NCI-H1930 (cell line): ENCODE data around the gene FNIP1.
"Not testable (repeated sequence)": the region's sequence is repeated elsewhere in the genome, so short reads cannot be mapped to it uniquely, and the experiment has no call there.

Source experiments
- DNase-seq, 2 experiments: peaks; one replicate each; lab custom pipeline; 2025; lab: John Stamatoyannopoulos, UW

Gene FNIP1

DNA sequence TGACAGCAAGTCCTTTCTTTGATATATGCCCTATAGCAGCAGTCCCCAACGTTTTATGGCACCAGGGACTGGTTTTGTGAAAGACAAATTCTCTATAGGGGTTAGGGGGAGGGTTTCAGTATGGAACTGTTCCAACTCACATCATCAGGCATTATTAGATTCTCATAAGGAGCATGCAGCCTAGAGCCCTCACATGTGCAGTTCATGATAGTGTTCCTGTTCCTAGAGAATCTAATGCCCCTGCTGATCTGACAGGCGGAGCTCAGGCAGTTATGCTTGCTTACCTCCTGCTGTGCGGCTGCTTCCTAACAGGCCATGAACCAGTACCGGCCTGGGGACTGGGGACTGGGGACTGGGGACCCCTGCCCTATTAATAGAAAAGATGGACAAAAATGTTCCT, 159.1 kb downstream of the FNIP1 start:
- no peak for DNase-seq

DNA sequence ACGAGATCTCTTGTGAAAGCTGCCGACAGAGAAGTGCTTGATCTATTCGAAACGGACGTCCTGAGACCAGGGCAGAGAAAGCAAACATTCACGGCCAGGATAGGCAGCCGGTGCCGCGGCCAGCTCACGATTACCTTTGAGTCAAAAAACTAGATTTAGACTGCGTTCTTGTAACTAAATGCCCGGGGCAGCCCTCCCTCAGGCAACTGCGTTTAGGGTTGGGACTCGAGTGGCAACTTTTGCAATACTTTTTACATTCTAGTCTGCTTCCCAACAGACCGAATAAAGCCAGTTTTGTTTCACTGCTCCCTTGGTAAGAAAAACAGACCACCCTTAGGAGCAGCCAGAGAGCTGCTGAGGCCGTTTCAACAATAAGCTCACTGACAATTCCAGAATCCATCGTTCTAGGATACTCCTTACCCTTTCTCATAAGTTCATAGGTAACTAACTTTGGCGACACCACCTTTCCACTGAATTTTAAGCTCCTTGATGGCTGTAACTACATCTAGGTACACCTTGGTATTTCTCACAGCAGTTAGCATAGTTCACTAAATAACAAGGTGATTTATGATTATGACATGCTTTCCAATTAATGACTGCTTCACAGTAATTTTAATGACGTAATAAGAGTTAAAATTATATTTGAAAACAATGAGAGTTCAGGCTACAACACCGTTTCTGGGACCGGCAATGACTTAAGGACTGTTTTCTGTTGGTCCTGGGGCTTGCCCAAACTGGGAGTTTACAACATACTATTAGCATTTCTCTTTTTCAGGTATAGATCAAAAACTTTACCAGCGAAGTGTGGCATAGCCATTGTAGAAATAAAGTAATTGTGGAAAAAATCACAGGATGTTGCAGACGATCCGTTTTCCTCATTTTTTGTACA, 160.9 kb downstream of the FNIP1 start:
- no peak for DNase-seq

DNA sequence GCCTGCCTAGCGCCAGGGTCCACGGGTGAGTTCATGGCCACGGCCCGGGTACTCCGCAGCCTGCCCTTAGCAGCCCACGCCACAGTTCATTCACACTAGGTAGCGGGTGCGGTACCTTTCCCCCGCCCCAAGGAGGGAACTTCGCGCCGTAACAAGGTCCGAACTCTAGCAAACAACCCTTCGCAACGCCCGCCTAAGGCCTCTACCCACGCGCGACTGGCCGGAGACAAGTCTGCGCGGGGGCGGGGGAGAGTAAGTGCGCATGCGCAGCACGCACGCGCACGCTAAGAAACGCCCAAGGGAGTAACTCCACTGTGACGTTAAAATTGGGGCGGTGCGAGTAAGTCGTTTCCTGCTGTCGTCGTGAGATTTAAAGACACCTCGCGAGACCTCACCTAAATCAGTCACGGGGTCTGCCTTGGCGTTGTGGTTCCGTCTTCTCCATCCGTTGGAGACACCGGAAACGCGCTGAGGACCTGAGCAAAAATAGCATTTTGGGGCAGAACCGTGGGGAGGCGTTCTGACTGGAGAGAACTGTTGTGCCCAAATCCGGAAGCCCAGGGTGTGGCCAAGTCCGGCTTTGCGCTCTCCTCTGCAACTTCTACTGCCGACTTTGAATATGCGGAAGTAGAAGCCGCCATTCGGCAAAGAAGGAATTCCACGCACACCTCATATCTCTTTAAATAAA, 161.7 kb downstream of the FNIP1 start, which contains the start of gene RAPGEF6:
TSS of gene RAPGEF6 (minus strand) at position 234 of the 688 bp plus-strand sequence. CDS start at position 35, 199 bp downstream.
- peak; percentile 89 to 93 for DNase-seq

DNA sequence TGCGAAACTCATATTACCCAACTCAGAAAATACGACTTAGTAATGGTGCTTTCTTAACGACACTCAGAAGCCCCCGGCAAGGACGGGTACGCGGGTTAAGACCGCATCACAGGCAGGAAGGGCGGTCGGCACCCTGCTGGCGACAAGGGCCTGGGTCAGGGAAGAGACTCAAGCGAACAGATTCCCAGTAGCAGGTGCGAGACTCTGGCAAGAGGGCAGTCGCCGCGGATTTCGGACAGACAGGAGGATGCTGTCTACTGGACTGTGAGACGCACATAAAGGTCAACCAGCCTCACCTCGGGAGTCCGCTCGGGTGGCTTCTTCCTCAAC, 162.2 kb downstream of the FNIP1 start:
- peak; percentile 9 to 15 for DNase-seq

DNA sequence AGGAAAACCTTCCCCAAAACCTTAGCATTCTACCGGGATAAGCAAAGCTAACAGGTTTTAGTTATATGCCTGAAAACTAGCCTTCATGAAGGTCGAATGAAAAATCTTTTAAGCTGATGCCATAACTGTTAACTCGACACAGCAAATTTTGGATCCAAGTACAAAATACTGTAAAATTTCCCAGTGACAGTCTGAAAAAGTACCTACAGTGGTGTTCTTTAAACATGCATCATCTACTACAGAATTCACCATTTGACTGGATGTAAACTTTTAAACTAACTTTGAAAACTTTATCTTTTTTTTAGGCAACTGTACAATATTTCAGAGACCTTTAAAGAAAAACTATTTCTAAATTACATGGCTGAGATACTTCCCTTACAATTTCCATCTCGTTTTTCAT, 162.6 kb downstream of the FNIP1 start:
- DNase-seq = no peak

DNA sequence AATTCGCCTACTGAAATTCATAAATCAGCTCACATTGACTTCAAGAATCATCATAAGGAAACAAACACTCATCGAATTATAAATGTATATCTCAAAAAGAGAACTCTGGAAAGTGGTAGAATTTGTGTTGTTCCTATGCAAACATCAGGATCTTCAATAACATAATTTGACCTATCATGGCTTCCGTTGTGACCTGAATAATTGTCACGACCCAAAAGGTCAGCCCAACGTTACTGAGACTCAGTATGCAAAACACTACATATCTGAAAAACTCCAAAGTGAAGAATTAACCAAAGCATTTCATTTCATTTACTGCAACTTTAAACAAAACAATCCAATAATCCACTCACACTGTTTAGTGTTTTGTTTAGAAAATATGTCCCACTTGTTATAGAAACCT, 163.0 kb downstream of the FNIP1 start:
- DNase-seq = no peak

DNA sequence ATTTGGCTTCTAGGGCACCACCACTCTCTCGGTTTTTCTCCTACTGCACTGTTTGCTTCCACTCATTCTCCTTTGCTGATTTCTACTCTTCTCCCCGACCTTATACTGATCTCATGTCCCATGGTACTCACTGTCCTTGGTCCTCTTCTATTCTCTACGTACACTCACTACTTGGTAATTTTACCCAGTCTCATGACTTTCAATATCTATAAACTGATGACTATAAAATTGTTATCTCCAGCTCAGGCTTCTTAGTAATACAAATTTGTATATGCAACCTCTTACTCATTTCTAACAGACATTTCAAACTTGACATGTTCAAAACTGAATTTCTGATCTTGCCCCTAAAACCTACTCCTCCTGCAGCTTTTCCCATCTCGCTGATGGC, 165.9 kb downstream of the FNIP1 start:
- no peak for DNase-seq

DNA sequence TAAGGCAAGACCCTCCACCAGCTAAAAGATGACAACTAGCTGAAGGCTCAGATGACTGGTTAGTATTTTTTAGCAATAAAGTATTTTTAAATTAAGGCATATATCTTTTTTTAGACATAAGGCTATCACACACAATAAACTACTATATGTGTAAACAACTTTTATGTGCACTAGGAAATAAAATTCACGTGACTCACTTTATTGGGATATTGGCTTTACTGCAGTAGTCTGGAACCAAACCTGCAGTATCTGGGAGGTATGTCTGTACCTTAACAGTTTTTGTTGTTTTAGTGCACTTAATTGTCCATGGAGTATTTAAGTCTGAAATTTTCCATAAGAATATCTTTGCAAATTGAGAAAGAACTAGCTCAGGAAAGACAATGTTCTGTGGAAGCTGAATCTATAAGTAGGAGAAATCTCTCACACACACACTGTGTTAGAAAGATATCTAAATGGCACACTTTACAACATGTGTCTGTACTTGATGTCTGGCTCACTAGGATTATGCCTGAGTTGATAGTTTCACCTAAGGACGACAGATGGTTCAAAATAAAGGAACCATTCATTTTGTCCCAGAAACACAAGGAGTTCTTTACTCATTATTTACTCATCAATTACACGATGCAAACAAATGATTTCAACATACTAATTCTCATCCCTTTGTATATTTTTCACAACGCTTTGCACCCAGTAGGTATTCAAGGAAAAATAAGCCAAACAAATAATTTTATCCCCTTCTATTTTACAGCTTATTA, 166.4 kb downstream of the FNIP1 start:
- no peak for DNase-seq

DNA sequence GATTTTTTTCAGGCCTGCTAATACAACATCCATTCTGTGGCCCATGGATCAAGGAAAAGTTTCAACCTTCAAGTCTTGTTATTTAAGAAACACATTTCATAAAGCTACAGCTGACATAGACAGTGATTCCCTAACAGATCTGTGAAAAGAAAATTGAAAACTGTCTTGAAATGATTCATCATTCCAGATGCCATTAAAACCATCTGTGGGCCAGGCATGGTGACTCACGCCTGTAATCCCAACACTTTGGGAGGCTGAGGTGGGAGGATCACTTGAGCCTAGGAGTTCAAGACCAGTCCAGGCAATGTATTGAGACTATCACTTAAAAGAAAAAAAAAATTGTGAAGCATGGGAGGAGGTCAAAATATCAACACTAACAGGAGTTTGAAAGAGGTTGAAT, 167.8 kb downstream of the FNIP1 start:
- DNase-seq = no peak

DNA sequence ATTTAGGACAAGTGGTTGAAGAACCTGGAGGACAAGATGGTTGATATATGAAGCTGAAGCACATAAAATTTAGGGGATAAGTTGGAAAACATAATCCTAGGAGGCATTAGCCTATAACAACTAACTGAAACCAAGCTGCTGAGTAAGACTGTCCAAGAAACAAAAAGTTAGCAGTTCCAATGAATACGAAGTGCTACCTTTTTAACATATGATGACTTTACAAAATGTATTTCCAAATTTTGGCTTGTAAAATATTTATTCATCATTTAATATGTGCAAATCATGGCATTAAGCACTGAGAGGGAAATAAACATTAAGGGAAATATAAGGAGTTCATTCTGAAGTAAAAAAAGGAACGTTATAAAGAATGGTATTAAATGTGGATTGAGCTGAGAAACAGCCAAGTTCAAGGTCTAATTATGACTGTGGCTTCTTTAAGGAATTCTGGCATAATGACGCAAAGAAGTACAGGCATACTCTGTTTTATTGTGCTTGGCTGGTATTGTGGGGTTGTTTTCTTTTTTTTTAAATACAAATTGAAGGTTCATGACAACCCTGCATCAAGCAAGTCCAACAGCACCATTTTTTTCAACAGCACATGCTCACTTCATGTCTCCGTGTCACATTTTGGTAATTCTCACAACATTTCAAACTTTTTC, 169.5 kb downstream of the FNIP1 start:
- no peak for DNase-seq

DNA sequence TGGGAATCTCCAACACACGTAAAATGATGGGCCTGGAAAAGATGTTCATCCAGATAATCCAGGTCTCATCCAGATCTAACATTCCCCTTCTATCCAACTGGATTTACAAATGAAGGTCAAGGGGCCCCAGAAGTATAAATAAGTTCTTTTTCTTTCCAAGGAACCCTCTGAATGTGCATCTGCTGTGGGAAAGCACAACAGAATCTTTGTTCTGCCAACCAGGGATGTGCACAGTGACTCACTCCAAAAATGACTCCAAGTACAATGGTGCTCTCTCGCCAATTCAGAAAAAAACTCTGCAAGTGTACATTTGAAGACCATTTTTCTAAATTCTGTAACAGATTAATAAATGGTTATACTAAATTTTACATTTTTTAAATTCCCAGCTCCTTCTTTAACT, 174.2 kb downstream of the FNIP1 start:
- DNase-seq = no peak

DNA sequence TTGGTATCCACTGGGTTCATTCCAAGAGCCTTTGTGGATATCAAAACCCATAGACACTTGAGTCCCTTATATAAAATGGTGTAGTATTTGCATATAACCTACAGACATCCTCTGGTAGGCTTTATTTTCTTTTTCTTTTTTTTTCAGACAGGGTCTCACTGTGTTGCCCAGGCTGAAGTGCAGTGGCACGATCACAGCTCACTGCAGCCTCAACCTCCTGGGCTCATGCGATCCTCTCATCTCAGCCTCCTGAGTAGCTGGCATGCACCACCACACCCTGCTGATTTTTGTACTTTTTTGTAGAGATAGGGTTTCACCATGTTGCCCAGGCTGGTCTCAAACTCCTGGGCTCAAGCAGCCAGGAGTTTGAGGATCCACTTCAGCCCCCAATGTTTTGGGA, 175.7 kb downstream of the FNIP1 start:
- not testable (repeated sequence) for DNase-seq

DNA sequence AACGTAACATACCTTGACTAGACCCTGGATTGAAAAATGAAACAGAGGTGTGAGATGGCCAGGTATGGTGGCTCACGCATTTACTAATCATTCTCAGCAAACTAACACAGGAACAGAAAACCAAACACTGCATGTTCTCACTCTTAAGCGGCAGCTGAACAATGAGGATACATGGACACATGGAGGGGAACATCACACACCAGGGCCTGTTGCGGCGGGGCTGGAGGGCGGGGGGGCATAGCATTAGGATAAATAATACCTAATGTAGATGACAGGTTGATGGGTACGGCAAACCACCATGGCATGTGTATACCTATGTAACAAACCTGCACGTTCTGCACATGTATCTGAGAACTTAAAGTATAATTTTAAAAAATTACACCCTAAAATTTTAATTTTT, 177.7 kb downstream of the FNIP1 start:
- DNase-seq = no peak

DNA sequence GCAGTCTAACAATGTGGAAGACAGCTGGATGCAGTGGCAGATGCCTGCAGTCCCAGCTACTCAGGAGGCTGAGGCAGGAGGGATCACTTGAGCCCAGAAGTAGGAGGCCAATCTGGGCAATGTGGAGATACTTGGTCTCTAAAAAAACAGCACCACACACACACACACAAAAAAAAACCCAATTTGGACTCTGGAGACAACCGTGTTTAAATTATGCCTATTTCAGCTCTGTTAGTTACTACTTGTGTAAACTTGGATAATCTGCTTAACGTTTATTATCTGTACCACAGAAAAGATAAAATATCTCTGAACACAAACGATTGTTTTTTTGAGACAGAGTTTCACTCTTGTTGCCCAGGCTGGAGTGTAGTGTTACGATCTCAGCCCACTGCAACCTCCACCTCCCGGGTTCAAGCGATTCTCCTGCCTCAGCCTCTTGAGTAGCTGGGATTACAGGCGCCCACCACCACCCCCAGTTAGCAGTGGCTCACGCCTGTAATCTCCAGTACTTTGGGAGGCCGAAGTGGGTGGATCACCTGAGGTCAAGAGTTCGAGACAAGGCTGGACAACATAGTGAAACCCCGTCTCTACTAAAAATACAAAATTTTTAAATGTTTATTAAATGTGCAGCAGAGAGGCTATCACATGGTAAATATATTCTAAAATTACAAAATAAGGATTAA, 179.5 kb downstream of the FNIP1 start:
- no peak for DNase-seq

DNA sequence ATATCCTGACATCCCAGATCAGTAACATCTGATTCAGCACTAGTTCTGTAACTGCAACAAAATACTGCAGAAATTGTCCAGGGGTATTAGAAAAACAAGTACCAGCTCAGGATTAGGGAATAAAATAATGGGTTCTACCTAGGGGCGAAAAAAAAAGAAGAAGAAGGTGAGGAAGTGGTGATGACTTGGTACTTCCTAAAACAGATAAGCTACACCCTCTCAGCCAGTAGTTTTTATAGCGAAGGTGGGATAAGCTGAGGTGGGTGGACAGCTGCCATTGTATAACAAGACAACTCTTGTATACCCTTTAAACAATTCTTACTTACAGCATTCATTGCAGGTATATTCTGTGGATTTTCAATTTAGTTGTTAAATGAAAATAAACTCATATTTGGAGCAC, 180.9 kb downstream of the FNIP1 start:
- no peak for DNase-seq

DNA sequence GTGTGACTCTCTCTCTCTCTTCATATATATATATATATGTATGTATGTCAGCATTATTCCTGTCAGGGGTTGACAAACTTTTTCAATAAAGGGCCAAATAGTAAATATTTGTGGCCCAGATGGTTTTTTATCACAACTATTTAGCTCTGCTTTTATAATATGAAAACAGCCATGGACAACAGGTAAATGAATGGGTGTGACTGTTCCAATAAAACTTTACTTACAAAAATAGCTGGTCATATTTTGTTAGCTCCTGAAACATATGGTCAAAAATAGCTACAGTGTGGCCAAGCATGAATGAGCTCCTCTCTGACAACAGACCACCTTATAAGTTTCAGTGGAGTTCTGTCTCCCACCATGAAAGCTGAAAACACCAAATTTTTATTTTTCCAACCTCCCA, 183.4 kb downstream of the FNIP1 start:
- DNase-seq = no peak

DNA sequence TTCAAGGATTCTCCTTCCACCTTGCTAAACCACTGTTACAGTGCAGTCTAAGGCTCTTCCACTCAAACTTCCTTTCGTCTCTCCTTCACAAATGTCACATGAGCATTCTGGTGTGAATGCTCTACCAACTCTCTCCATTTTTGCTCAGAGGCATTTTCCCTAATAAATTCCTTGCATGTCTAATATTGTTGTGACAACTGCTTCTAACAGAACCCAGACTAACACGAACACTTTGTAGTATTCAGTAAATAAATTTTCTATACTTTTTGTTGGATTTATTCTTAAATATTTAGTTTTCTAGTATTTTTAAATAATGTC, 185.8 kb downstream of the FNIP1 start:
- DNase-seq = no peak

DNA sequence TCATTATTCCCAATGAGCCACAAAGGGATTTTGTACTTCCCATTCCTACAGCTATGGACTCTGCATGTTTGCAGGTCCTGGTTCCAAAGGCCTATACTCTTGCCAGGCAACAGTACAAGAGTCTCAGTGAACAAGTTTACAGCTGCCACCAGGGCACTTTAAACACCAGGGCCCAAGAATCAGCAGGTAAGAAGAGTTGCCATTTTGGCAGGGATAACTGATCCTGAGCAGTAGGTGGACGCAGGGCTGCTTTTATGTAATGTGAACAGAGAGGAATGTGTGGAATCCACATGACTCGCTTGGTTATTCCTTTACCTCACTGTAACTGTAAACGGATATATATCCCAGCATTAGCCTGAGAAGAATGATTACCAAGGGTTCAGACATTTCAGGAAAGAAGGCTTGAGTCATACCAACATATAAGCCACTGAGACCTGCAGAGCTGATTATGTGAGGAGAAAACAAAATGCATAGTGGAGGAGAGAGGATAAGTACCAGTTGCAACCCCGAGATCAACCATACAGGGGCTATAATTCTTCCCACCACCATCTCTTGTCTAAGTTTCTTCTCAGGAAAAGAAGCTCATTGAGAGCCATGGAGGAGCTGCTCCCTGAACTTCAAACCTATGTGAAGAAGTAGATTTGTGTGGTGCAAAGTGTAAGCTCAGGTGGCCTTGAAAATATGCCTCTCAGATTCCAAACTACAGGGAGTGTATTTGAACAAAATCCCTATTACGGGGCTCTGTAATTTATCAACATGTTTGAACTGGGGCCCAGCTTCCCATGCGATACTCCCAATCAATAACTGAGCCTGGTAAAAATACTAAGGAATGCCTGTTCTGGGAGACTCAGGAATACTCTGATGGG, 186.4 kb downstream of the FNIP1 start:
- no peak for DNase-seq

DNA sequence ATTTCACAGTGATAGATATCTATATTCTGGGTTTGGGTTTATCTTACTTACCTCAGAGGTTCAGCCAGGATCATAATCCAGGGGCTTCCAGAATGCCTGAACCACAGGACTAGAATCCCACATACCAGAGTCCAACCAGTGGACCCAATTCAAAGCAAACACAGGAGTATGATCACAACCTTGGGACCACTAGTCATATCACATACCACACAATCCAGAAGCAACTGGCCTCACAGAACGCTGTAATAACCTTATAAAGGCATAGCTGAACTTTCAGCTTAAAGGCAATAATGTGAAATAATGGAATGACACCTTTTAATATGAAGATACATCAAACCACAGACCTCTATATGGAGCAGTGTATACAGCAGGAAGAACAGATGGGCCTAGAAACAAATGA, 187.0 kb downstream of the FNIP1 start:
- DNase-seq = no peak

DNA sequence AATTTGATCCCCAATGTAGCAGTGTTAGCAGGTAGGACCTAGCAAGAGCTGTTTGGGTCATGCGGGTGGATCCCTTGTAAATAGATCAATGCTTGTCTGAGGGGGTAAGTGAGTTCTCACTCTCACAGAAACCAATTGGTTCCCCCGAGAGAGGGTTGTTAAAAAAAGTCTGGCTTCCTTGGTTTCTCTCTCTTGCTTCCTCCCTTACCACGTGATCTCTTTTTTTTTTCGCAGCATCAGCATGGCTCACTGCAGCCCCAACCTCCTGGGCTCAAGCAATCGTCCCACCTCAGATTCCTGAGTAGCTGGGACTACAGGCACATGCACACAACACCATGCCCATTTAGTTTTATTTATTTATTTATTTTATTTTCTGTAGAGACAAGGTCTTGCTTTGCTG, 188.2 kb downstream of the FNIP1 start:
- DNase-seq = no peak
